Activated CD4-positive, alpha-beta T cell treated with anti-CD3 and anti-CD28 coated beads, Interleukin-2, amount 50 U/mL, for 1 hour (primary cell): Measurements from ENCODE around the gene CNOT6L.

Experiments
- DNase-seq: peaks from one replicate; pipeline ENCODE4 v3.0.0-alpha.2; 2020

CNOT6L gene

GRCh38 chr4:77710059-77710458, 109.1 kb downstream of the CNOT6L start:
- DNase-seq: no peak

GRCh38 chr4:77706717-77707116, 112.5 kb downstream of the CNOT6L start:
- DNase-seq: no peak

- no peak for DNase-seq
Measured at GRCh38 chr4:77703666-77704065, 115.5 kb downstream of the CNOT6L start.

- no peak for DNase-seq
Measured at GRCh38 chr4:77701121-77701520, 118.0 kb downstream of the CNOT6L start.

DNA sequence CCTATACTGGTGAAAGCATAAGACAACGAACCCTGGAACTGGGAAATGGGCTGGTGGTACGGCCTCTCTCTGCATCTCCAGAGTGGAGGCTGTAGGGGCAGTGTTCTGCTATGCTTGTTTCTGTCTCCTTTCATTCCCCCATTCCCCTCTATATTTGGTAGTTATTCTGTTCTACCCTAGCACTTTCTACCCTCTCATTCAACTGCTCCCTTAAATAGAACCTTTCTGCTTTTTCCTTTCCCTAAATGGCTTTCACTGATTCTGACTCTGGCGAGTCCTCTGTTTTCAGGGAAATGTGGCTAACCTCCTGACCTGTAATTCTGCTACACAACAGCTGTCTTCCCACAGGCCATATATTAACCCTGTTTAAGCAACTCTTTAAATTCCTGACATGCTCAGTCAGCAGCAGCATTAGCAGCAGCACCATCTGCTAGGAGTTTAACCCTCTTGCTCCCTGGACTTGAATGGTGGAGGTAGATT, 119.4 kb downstream of the CNOT6L start:
- DNase-seq: no peak

GRCh38 chr4:77697860-77698590, 121.1 kb downstream of the CNOT6L start:
- no peak for DNase-seq

GRCh38 chr4:77695774-77696173, 123.4 kb downstream of the CNOT6L start:
- no peak for DNase-seq

GRCh38 chr4:77692847-77693432, 126.2 kb downstream of the CNOT6L start:
- DNase-seq: no peak

DNA sequence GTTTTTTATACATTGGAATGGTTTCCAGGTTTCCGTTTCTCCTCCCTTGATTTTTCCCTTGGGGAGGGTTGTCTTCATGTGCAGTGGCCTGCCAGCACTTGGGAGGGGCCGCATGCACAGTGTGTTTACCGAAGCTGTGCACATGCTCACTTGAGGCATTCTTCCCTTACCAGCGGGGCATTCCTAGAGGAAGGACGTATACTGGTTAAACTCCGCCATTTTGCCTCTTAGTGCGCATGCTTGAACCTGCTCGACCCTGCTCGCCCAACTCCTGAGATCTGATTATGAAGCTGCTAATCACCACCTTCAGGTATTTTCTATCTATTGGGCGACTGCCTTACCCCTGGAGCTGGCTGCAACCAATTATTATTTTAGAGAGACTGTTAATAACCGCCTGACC, 137.4 kb downstream of the CNOT6L start:
- no peak for DNase-seq

GRCh38 chr4:77676842-77677241, 142.3 kb downstream of the CNOT6L start:
- no peak for DNase-seq

- DNase-seq: no peak
Measured at GRCh38 chr4:77671051-77671450, 148.1 kb downstream of the CNOT6L start.

DNA sequence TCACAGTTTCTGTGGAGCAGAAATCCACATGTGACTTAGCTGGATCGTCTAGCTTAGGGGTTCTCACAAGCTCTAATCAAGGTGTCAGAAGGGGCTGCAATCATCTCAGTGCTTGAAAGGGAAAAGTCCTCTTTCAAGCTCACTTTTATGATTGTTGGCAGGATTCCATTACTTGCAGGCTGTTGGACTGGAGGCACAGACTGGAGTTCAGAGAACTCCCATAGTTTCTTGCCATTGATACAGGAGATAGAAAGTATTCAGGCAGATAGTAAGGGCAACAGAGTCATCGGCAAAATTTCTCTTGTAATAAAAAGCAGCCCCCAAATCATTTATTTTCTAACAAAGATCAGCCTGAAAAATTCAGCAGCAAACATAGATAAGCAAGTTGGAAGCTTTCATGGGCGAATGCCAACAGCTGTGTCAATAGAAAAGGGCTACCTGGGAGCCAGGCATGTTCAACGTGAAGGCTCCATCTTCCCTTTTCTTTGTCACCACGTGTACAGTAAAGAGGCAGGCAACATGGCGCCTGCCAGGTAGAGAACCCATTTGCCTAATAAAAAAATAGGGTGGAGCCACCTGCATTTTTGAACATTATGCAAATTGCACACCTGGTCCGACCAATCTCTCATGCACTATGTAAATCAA, 149.1 kb downstream of the CNOT6L start:
- no peak for DNase-seq

DNA sequence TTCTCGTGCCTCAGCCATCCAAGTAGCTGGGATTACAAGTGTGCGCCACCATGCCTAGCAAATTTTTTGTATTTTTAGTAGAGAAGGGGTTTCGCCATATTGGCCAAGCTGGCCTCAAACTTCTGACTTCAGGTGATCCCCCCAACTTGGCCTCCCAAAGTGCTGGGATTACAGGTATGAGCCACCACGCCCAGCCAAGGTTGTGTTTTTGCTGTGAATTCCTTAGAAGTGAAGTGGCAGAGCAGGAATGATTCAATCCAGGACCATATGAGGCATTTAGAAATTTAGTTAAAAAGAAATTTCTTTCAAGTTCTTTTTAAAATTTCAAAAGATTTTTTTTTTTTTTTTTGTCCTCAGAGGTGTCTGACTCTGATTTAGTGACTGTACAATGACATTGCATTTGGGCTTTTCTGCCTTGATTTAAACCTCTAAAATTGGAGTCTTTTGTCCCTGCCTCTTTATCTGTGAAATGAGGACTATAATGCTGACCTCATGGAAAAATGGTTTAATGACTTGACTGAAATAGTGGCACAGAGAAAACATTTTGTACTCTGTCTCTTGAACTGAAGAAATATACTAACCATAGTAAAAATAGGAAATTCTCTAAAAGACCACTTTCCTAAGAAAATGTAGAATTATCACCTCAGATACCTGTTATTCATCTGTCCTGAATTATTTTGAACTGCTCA, 153.6 kb downstream of the CNOT6L start:
- no peak for DNase-seq
